ENCODE results near the gene FGF12. TPM values are rescaled to one million over a fixed set of nuclear protein-coding genes. Genes with fewer than 3 reads are reported as not detected.
"Not testable (repeated sequence)": the region's sequence is repeated elsewhere in the genome, so short reads cannot be mapped to it uniquely, and the experiment has no call there.

Gene FGF12
- 10 to 100 TPM; 16.8 to 53.3 (median 24.5) TPM for total RNA-seq
- 10 to 100 TPM in 1 of 3 donors, 1 to 10 TPM in 2; 3.7 to 14.1 (median 3.9) TPM for polyA plus RNA-seq
- long read RNA-seq, donor 1, transcript FGF12-207 (5 exons, 3,058 nt): major isoform, 9 of 9 reads
- long read RNA-seq, donor 1, partial matches to known transcripts: 0 of 9 reads
- long read RNA-seq, donor 1, other reads (novel, unspliced or antisense): 0 of 9 reads
- long read RNA-seq, donor 2, transcript FGF12-207 (5 exons, 3,058 nt): major isoform, 6 of 6 reads
- long read RNA-seq, donor 2, partial matches to known transcripts: 0 of 6 reads
- long read RNA-seq, donor 2, other reads (novel, unspliced or antisense): 0 of 6 reads

DNA sequence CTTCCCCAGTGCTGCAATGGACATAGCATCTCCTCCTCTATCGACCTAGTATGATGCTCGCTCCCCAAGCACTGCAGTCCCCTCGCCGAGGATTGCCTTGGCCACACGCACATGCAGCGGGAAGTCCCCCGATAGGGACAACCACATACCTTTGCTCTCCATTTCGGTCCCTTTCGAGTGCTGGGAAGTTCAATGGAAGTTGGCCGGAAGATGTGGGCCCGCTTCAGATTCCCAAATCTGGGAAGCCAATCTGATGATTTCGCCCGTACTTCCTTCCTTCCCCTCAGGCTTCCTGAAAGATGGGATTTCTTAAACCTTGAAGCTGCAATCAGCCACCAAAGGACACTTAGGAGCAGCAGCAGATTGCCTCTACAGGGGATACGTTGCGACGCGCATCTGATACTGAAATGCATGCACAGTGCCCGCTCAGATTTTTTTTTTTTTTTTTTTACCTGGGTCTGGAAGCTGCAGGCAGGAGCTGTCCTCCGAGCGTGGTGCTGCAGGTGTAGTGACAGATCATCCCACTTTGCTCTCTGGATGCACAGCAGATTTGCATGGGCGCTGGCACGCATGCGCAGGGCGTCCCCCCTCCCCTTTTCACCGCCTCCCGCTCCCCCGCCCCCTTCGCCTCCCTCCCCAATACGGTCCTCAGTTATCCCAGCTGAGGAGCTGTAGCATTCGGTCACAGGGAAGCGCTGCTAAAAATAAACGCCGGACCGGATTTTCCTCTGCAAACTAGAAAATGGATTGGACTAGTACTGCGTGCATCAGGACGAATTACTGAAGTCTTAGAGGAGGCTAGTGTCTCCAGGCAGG lies at the start of gene FGF12:
Gene FGF12, minus strand, starts transcription at position 510 of the 816 bp plus-strand sequence.
- DNase-seq: peak; percentile 73
- intact Hi-C loops (cut with DNase I; ENCODE audit: low total_unique reads): no loop called here
- TF ChIP-seq, protein P1, sequence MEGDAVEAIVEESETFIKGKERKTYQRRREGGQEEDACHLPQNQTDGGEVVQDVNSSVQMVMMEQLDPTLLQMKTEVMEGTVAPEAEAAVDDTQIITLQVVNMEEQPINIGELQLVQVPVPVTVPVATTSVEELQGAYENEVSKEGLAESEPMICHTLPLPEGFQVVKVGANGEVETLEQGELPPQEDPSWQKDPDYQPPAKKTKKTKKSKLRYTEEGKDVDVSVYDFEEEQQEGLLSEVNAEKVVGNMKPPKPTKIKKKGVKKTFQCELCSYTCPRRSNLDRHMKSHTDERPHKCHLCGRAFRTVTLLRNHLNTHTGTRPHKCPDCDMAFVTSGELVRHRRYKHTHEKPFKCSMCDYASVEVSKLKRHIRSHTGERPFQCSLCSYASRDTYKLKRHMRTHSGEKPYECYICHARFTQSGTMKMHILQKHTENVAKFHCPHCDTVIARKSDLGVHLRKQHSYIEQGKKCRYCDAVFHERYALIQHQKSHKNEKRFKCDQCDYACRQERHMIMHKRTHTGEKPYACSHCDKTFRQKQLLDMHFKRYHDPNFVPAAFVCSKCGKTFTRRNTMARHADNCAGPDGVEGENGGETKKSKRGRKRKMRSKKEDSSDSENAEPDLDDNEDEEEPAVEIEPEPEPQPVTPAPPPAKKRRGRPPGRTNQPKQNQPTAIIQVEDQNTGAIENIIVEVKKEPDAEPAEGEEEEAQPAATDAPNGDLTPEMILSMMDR (IDR thresholded peaks at IDR 0.05 in 8 of 11, conservative IDR thresholded peaks at IDR 0.05 in 3 of 11): no peak
- TF ChIP-seq POLR2A (IDR thresholded peaks at IDR 0.05): no peak
- TF ChIP-seq POLR2AphosphoS5 (IDR thresholded peaks at IDR 0.05): no peak
- peaks cover 0 to 25% (median 0%) of the 10 kb centered on the region in 7 donors for H3K27me3 ChIP-seq (replicated peaks in 1 of 7)
- no peaks in the 10 kb centered on the region for H3K9me3 ChIP-seq
- 4 to 11% (median 7%) methylated on average over 36 of the region's 36 CpGs for WGBS, 5 donors
- peaks cover 0 to 7% (median 2%) of the 10 kb centered on the region in 6 donors for H3K4me1 ChIP-seq
- H3K4me3 ChIP-seq: peak within 1 kb of the TSS; percentile 14 to 63 (median 30)
- peak within 1 kb of the TSS in 6 of 8 donors; percentile 8 to 60 (median 47) for H3K27ac ChIP-seq
- no peaks in the 10 kb centered on the region for H3K36me3 ChIP-seq

DNA sequence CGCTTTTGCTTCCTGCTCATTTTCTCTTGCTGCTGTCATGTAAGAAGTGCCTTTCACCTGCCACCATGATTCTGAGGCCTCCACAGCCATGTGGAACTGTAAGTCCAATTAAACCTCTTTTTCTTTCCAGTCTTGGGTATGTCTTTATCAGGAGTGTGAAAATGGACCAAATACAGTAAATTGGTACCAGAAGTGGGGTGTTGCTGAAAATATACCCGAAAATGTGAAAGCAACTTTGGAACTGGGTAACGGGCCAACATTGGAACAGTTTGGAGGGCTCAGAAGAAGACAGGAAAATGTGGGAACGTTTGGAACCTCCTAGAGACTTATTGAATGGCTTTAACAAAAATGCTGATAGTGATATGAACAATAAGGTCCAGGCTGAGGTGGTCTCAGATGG lies 47.0 kb upstream of the FGF12 start:
- H3K27ac ChIP-seq; H3K4me3 ChIP-seq; H3K4me1 ChIP-seq; H3K36me3 ChIP-seq; DNase-seq; H3K27me3 ChIP-seq (replicated peaks in 1 of 7): not testable (repeated sequence)
- intact Hi-C loops (cut with DNase I; ENCODE audit: low total_unique reads): loop anchor here (10.0 kb wide), 1 partner anchor 210 kb away; no protein-coding TSS in a partner anchor
- WGBS, 5 donors: 66 to 74% (median 73%) methylated on average over 4 of the region's 4 CpGs
- peaks cover 0 to 32% (median 20%) of the 10 kb centered on the region in 8 donors for H3K9me3 ChIP-seq

DNA sequence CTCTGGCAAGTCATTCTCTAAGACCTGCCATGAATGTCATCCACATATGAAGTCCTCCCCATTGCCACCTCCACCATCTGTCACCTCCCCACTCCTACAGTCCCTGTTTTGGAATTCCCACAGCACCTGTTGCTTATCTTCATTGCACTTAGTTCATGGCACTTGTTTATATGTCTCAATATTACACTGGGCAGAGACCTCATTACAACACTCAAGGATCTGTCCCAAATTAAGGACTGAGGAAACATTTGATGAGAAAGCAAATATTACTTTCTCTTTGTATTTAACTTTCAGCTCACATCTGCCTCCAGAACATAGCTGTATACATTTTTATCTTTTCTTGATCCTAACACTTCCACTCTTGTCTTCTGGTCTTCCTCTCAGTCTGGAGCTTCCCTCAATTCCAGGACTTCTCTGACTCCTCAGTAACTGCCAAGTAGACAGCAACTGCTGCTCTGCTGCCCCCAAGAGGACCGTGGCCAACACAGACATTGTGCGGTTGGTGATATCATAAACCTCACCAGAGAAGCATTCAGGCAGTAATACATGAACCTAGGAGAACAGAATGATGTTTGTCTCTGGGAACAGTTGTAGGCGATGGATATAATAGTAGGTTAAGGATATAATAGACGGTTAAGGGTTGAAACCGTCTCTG lies 45.0 kb upstream of the FGF12 start:
- 51 to 63% (median 53%) methylated on average over 5 of the region's 5 CpGs for WGBS, 5 donors
- Histone ChIP-seq H3K36me3 (no peaks in the 10 kb centered on the region), H3K4me1 (no peaks in the 10 kb centered on the region), H3K9me3 (peaks cover 0 to 25% (median 20%) of the 10 kb centered on the region in 8 donors), H3K27ac (no peak overlapping the region), H3K4me3 (no peak overlapping the region), H3K27me3 (replicated peaks in 1 of 7) (no peaks in the 10 kb centered on the region)
- intact Hi-C loops (cut with DNase I; ENCODE audit: low total_unique reads): loop anchor here (10.0 kb wide), 1 partner anchor 208 kb away; no protein-coding TSS in a partner anchor
- no peak for DNase-seq
- TF ChIP-seq, protein P1 (IDR thresholded peaks at IDR 0.05 in 8 of 11, conservative IDR thresholded peaks at IDR 0.05 in 3 of 11): peak in 7 of 11 experiments; percentile 20 to 57 (median 40)
- TF ChIP-seq POLR2AphosphoS5 (IDR thresholded peaks at IDR 0.05): no peak

DNA sequence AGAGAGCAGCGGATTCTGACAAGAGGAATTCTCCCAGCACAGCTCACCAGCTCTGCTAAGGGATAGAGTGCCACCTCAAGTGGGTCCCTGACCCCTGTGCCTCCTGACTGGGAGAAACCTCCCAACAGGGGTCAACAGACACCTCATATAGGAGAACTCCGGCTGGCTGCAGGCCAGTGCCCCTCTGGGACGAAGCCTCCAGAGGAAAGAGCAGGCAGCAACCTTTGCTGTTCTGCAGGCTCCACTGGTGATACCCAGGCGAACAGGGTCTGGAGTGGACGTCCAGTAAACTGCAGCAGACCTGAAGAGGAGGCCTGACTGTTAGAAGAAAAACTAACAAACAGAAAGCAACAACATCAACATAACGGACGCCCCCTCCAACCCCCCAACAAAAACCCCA lies 31.3 kb upstream of the FGF12 start:
- Histone ChIP-seq H3K4me3 (no peak overlapping the region), H3K36me3 (no peaks in the 10 kb centered on the region), H3K27ac (no peak overlapping the region), H3K9me3 (peaks cover 0 to under 1% (median 0%) of the 10 kb centered on the region in 8 donors), H3K27me3 (replicated peaks in 1 of 7) (no peaks in the 10 kb centered on the region), H3K4me1 (no peaks in the 10 kb centered on the region)
- no peak for DNase-seq
- no peak for TF ChIP-seq POLR2AphosphoS5 (IDR thresholded peaks at IDR 0.05)
- no peak for TF ChIP-seq POLR2A (IDR thresholded peaks at IDR 0.05)
- TF ChIP-seq, protein P1 (IDR thresholded peaks at IDR 0.05 in 8 of 11, conservative IDR thresholded peaks at IDR 0.05 in 3 of 11): no peak
- 80 to 91% (median 84%) methylated on average over 6 to 7 of the region's 7 CpGs for WGBS, 5 donors
- intact Hi-C loops (cut with DNase I; ENCODE audit: low total_unique reads): no loop called here
